ENCODE results near the gene BCL2L1.

The BCL2L1 gene

GRCh38 chr20:31712564-31713311 lies 9.9 kb downstream of the BCL2L1 start:
- no peaks in the 10 kb centered on the region for H3K27me3 ChIP-seq (ENCODE audit: control insufficient read depth in 1 of 2, insufficient read depth in 2 of 2, low read length in 2 of 2)
- H3K9ac ChIP-seq (ENCODE audit: low read length), result no peak overlapping the region
- peaks cover 43% of the 10 kb centered on the region for H3K4me1 ChIP-seq (ENCODE audit: insufficient read depth, low read length)
- H3K9me3 ChIP-seq (ENCODE audit: low read length), result no peaks in the 10 kb centered on the region
- H3K4me3 ChIP-seq (ENCODE audit: low read depth in 1 of 2, low read length in 2 of 2), result peak overlapping the region in 1 of 2 donors; percentile 26
- H3K27ac ChIP-seq (ENCODE audit: low read depth, low read length), result peak overlapping the region; percentile 56
- H3K36me3 ChIP-seq (ENCODE audit: insufficient read depth, low read length), result peaks cover 21% of the 10 kb centered on the region

GRCh38 chr20:31712112-31712553 lies 10.5 kb downstream of the BCL2L1 start:
- H3K27me3 ChIP-seq (ENCODE audit: control insufficient read depth in 1 of 2, insufficient read depth in 2 of 2, low read length in 2 of 2), result no peaks in the 10 kb centered on the region
- H3K27ac ChIP-seq (ENCODE audit: low read depth, low read length), result peak overlapping the region; percentile 56
- no peaks in the 10 kb centered on the region for H3K9me3 ChIP-seq (ENCODE audit: low read length)
- H3K9ac ChIP-seq (ENCODE audit: low read length), result no peak overlapping the region
- peaks cover 26% of the 10 kb centered on the region for H3K36me3 ChIP-seq (ENCODE audit: insufficient read depth, low read length)
- peaks cover 40% of the 10 kb centered on the region for H3K4me1 ChIP-seq (ENCODE audit: insufficient read depth, low read length)
- H3K4me3 ChIP-seq (ENCODE audit: low read depth in 1 of 2, low read length in 2 of 2), result peak overlapping the region in 1 of 2 donors; percentile 26

DNA sequence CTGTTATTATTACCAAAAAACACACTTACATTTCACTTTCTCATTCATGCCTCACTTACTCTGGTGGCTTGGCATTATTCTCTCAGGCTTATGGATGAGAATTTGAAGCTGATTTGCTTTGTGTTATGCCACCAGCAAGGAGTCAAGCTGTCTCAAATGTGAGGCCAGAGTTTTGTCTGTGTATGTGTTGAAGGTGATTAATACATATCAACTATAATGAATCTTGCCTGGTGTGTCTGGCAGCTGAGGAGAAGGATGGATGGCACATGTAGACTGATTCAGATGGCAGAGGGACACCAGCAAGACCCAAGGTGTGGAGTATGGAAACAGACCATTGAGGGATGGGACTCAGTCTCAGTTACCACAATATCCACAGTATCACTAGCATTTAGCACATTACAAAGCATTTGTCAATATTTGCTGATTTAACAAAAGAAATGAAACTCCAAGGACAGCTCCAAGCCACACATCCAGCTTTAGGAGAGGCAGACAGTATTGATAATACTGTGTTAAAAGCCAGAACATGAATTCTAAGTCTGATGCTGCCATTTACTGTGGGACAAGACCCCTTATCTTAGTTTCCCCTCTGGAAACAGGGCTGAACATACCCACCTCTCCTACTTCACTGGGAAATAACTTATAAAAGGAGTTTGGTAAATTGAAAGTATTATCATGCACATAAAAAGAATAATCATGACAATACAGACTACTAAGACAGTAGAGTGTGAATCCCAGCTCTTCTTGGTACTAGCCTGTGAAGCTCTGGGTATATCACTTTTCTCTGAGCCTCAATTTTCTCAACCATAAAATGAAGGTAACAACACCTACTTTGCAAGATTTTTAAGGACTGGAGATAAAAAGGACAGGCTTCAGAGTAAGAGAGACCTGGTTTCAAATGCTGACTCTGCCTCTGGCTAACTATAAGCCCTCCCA lies 11.2 kb downstream of the BCL2L1 start:
- H3K4me3 ChIP-seq (ENCODE audit: low read depth in 1 of 2, low read length in 2 of 2), result no peak overlapping the region

GRCh38 chr20:31710423-31711108 lies 12.1 kb downstream of the BCL2L1 start:
- no peaks in the 10 kb centered on the region for H3K27me3 ChIP-seq (ENCODE audit: control insufficient read depth in 1 of 2, insufficient read depth in 2 of 2, low read length in 2 of 2)
- H3K4me3 ChIP-seq (ENCODE audit: low read depth in 1 of 2, low read length in 2 of 2), result no peak overlapping the region
- peak overlapping the region; percentile 56 for H3K27ac ChIP-seq (ENCODE audit: low read depth, low read length)
- peaks cover 34% of the 10 kb centered on the region for H3K36me3 ChIP-seq (ENCODE audit: insufficient read depth, low read length)
- no peak overlapping the region for H3K9ac ChIP-seq (ENCODE audit: low read length)
- peaks cover 40% of the 10 kb centered on the region for H3K4me1 ChIP-seq (ENCODE audit: insufficient read depth, low read length)
- no peaks in the 10 kb centered on the region for H3K9me3 ChIP-seq (ENCODE audit: low read length)

More for the DNA sequence above, 11.2 kb downstream of the BCL2L1 start:
- no peaks in the 10 kb centered on the region for H3K9me3 ChIP-seq (ENCODE audit: low read length)
- no peaks in the 10 kb centered on the region for H3K27me3 ChIP-seq (ENCODE audit: control insufficient read depth in 1 of 2, insufficient read depth in 2 of 2, low read length in 2 of 2)
- no peak overlapping the region for H3K9ac ChIP-seq (ENCODE audit: low read length)
- H3K36me3 ChIP-seq (ENCODE audit: insufficient read depth, low read length), result peaks cover 33% of the 10 kb centered on the region
- H3K4me1 ChIP-seq (ENCODE audit: insufficient read depth, low read length), result peaks cover 40% of the 10 kb centered on the region
- peak overlapping the region; percentile 56 for H3K27ac ChIP-seq (ENCODE audit: low read depth, low read length)

GRCh38 chr20:31709939-31710338 lies 12.7 kb downstream of the BCL2L1 start:
- Histone ChIP-seq H3K27ac (ENCODE audit: low read depth, low read length) (no peak overlapping the region), H3K4me1 (ENCODE audit: insufficient read depth, low read length) (peaks cover 40% of the 10 kb centered on the region), H3K36me3 (ENCODE audit: insufficient read depth, low read length) (peaks cover 34% of the 10 kb centered on the region), H3K4me3 (ENCODE audit: low read depth in 1 of 2, low read length in 2 of 2) (no peak overlapping the region), H3K27me3 (ENCODE audit: control insufficient read depth in 1 of 2, insufficient read depth in 2 of 2, low read length in 2 of 2) (no peaks in the 10 kb centered on the region), H3K9me3 (ENCODE audit: low read length) (no peaks in the 10 kb centered on the region), H3K9ac (ENCODE audit: low read length) (no peak overlapping the region)

- no peak overlapping the region for H3K9ac ChIP-seq (ENCODE audit: low read length)
These were observed 13.7 kb downstream of the BCL2L1 start for GRCh38 chr20:31708736-31709534.

DNA sequence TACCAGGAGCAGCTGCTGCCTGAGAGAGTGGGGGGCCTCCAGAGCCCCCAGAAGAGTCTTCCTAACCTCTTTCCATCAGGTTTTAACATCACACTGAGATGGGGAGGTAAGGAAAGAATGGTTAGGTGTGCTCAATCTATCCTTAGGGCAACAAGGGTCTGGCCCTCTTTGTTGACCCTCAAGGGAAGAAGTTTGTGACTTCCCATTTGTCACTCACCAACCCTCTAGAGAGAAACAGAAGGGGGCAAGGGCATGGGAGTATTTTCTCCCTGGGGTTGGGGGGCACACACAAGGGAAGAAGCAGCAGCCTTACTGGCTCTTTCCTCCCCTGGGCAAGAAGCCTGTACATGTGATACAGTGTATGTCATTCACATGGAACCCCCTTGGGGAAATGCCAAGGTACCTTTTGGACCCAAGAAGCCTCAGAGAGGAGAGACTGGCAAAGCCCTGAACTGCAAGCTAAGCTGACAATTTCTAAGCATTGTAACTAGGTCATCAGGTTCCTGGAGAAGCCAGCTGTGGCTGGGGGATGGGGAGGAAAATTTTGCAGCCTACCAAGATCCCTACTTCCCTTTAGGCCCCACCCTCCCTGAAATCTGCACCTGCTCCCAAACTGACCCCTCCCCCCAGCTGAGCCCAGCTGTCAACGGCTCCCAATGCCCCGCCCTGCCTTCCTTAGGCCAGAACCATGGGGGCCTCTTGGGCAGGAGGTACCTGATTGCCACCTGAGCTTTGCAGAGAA lies 14.5 kb downstream of the BCL2L1 start:
- Histone ChIP-seq H3K36me3 (ENCODE audit: insufficient read depth, low read length) (peaks cover 28% of the 10 kb centered on the region), H3K4me1 (ENCODE audit: insufficient read depth, low read length) (peaks cover 30% of the 10 kb centered on the region), H3K4me3 (ENCODE audit: low read depth in 1 of 2, low read length in 2 of 2) (no peak overlapping the region), H3K27ac (ENCODE audit: low read depth, low read length) (no peak overlapping the region), H3K9me3 (ENCODE audit: low read length) (no peaks in the 10 kb centered on the region), H3K9ac (ENCODE audit: low read length) (no peak overlapping the region), H3K27me3 (ENCODE audit: control insufficient read depth in 1 of 2, insufficient read depth in 2 of 2, low read length in 2 of 2) (no peaks in the 10 kb centered on the region)

More at GRCh38 chr20:31708736-31709534, 13.7 kb downstream of the BCL2L1 start:
- no peak overlapping the region for H3K4me3 ChIP-seq (ENCODE audit: low read depth in 1 of 2, low read length in 2 of 2)
- H3K4me1 ChIP-seq (ENCODE audit: insufficient read depth, low read length), result peaks cover 37% of the 10 kb centered on the region
- H3K36me3 ChIP-seq (ENCODE audit: insufficient read depth, low read length), result peaks cover 28% of the 10 kb centered on the region
- H3K27me3 ChIP-seq (ENCODE audit: control insufficient read depth in 1 of 2, insufficient read depth in 2 of 2, low read length in 2 of 2), result no peaks in the 10 kb centered on the region
- H3K9me3 ChIP-seq (ENCODE audit: low read length), result no peaks in the 10 kb centered on the region
- no peak overlapping the region for H3K27ac ChIP-seq (ENCODE audit: low read depth, low read length)

- H3K9ac ChIP-seq (ENCODE audit: low read length), result no peak overlapping the region
- no peaks in the 10 kb centered on the region for H3K9me3 ChIP-seq (ENCODE audit: low read length)
- no peak overlapping the region for H3K27ac ChIP-seq (ENCODE audit: low read depth, low read length)
- H3K27me3 ChIP-seq (ENCODE audit: control insufficient read depth in 1 of 2, insufficient read depth in 2 of 2, low read length in 2 of 2), result no peaks in the 10 kb centered on the region
- H3K36me3 ChIP-seq (ENCODE audit: insufficient read depth, low read length), result peaks cover 28% of the 10 kb centered on the region
- H3K4me3 ChIP-seq (ENCODE audit: low read depth in 1 of 2, low read length in 2 of 2), result no peak overlapping the region
- peaks cover 20% of the 10 kb centered on the region for H3K4me1 ChIP-seq (ENCODE audit: insufficient read depth, low read length)
These were observed 15.4 kb downstream of the BCL2L1 start for GRCh38 chr20:31707258-31707615.

GRCh38 chr20:31706607-31707257 lies 15.9 kb downstream of the BCL2L1 start:
- no peak overlapping the region for H3K4me3 ChIP-seq (ENCODE audit: low read depth in 1 of 2, low read length in 2 of 2)
- no peaks in the 10 kb centered on the region for H3K27me3 ChIP-seq (ENCODE audit: control insufficient read depth in 1 of 2, insufficient read depth in 2 of 2, low read length in 2 of 2)
- H3K27ac ChIP-seq (ENCODE audit: low read depth, low read length), result no peak overlapping the region
- H3K9ac ChIP-seq (ENCODE audit: low read length), result no peak overlapping the region
- H3K4me1 ChIP-seq (ENCODE audit: insufficient read depth, low read length), result peaks cover 15% of the 10 kb centered on the region
- H3K9me3 ChIP-seq (ENCODE audit: low read length), result no peaks in the 10 kb centered on the region
- H3K36me3 ChIP-seq (ENCODE audit: insufficient read depth, low read length), result peaks cover 28% of the 10 kb centered on the region
